Mesenteric fat pad (tissue), 1 donor: ENCODE data around the gene UBXN11. TPM values are rescaled to one million over a fixed set of nuclear protein-coding genes. Genes with fewer than 3 reads are reported as not detected.
A peak's percentile ranks its signal among the peaks of the same experiment; 100 is the strongest.

Experiments used
- DNase-seq: peaks from one replicate; pipeline ENCODE4 v3.0.0-alpha.2; 2020; ENCODE audit warnings: low spot score
- total RNA-seq: library from RNA; stranded (reverse); fragmentation: NEBNext Ultra II Directional; extraction: Animal tissue kit (Norgen Biotek cat#: 25700); gene quantifications from one replicate; pipeline ENCODE4 v1.2.1, GENCODE V29; 2021
- donor health status: DM: yes; HTN: yes; CAD: no.

Gene UBXN11
- total RNA-seq, 1 donor from 2014 or later = 22.2 TPM

- DNase-seq = no peak
These were observed 19.3 kb downstream of the UBXN11 start for GRCh38 chr1:26287033-26287711.

GRCh38 chr1:26286064-26286416 lies 20.4 kb downstream of the UBXN11 start:
- DNase-seq = no peak

- no peak for DNase-seq
These were observed 20.9 kb downstream of the UBXN11 start for GRCh38 chr1:26285366-26286063.

DNA sequence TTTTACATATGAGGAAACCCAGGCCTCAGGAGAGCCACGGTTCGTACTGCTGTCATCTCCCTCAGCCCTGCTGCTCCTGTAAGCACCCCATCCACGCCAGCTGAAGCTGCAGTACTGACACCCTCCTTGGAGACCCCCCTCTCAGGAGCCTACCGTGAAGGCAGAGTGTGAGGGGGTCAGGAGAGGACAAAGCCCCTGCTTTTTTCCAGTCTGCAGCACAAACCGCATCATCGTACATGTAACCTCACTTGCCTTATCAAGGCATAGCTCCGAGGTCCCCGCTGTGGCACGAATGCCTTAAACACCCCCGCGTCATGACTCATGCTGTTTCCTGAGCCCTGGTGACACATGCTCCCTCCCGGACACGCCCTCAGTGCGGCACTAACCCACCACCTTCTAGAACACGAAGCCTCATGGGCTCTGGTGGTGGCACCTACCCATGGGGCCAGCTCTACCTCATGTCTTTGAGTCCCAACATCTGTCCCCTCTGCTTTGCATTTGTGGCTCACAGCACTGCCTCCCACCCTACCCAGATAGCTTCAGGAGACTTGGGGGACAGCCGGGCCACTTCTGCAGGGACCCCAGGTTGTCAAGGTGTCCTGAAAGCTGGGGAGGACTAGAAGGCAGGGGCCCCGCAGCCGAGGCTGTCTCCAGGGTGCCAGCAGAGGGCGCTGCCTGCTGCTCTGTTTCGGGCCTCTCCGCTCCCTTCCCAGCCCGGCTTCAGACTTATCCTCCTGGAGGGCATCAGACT lies 21.7 kb downstream of the UBXN11 start:
- no peak for DNase-seq

DNA sequence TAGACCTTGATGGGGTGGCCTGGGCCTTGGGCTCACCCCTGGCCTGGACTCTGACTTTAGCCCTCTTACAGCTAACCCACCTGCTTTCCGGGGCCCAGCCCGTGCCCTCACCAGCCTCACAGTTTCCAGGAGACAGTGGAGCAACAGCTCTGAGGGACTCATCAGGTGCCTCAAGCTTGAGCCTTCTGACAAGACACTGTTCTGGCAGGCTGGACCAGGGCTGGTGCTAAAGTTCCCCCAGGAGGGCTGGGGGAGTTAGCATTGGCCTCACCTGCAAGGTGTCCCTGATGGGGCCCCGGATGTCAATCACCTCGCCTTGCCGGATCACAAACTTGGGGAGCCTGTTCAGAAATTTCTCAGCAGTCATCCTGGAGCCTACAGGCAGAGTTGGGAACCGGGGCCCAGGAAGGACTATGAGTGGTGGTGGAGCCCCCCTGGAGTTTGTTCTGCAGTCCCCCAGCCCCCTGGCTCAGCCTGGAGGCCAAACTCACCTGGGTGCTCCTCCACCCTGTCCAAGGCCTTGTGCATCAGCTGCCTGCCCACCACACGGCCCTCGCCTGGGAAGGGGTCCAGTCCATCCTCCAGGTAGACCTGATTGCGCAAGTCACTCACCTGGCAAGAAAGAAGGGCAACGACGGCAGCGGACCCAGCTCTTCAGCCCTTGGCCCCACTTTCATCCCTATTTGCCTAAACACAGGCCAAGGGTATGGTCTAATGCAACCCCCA lies 22.4 kb downstream of the UBXN11 start:
- no peak for DNase-seq

GRCh38 chr1:26283279-26283853 lies 23.1 kb downstream of the UBXN11 start:
- no peak for DNase-seq

- no peak for DNase-seq
These were observed 24.0 kb downstream of the UBXN11 start for GRCh38 chr1:26282401-26282918.

- no peak for DNase-seq
These were observed 24.5 kb downstream of the UBXN11 start for GRCh38 chr1:26281971-26282370.

GRCh38 chr1:26281091-26281958 lies 25.1 kb downstream of the UBXN11 start:
- DNase-seq = no peak

DNA sequence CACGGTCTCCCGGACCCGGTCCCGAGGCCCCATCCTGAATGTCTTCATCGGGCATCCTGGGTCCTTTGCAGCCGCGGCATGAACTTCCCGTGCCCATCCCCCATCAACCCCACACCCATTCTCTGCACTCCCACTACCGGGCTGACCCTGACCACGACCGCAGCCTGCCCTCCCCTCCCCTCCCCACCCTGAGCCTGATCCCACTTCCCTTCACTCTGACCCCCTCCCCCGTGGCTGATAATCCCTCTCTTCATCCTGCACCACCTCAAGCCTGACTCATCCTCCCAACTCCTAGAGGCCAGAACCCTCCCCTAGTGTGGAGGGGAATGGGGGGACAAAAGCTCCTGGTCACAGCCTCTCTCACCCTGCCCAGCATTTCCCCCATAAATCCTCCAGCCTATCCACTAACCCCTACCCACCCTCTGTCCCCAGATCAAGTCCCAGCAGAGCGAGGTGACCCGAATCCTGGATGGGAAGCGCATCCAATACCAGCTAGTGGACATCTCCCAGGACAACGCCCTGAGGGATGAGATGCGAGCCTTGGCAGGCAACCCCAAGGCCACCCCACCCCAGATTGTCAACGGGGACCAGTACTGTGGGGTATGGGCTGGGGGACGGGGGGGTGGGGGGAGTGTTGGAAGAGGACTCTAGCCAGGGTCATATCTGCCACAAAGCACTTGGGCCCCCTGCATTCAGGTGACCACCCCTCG lies 25.9 kb downstream of the UBXN11 start:
- no peak for DNase-seq

DNA sequence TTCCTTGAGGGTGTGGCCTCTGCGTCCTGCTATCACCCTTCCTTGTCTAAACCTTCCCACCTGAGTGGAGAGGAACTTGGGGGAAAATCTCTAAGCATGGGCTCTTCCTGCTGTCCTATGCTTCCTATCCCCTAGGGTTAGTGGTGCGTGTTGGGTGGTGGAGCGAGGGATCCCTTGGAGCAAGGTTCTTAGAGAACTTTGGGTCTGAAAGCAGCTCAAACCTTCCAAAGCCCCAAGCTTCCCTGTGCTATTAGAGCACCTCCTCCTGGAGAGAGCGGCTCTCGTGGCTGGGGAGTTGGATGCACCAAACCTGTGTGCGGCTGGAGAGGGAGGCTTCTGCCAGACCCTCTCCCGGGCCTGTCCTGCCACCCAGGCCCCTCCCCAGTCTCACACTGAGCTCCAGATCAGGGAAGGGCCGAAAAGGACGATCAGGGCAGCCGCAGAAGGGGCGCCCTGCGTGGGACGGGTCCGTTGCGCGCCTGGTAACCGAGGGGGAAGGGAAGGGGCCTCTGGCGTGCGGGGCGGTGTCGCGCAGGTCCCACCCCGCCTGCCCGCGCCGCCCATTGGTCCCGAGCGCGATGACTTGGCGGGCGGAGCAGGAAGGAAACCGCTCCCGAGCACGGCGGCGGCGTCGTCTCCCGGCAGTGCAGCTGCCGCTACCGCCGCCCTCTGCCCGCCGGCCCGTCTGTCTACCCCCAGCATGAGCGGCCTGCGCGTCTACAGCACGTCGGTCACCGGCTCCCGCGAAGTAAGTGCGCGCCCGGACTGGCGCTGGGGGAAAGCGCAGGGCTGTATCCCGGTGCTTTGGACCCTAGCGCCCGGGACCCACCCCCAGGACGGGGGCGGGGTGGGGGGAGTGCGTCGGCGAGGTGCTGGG lies 26.7 kb downstream of the UBXN11 start, which contains the start of gene SH3BGRL3:
SH3BGRL3 (plus strand) TSS at position 631 of the 877 bp plus-strand sequence; CDS start at position 701, 70 bp downstream.
- DNase-seq = peak; percentile 97

DNA sequence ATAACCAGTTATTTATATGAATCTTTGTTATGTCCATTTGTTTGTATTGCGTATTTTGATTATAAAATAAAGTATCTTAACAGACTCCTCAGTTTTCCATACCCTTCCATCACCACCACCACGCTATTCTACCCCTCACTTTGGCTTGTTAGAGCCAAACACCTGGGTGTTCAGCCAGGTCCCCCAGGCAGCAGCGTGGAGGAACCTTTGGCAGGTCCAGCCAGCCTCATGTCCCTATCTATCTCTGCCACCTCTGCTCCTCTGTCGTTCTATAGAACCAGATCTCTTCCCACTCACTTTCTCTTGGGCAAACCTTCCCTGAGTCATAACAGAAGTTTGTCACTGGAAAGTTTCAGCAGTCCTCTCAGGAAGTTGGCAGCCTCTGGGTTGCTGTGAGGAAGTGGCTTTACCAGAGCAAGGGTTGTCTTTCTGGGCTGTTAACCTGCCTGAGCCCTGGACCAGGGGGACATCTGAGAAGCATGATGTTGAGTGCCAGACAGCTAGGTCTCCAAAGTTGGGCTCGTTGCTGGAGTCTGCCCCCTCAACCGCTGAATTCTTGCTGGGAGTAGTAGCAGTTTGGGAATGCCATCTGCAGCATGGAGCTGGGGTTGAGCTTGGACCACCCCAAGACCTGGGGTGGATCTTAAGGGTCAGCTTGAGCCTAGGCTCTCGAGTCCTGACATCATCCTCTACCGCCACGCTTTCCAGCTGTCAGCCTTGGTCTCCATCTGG lies 27.5 kb downstream of the UBXN11 start:
- DNase-seq = no peak

- DNase-seq = no peak
These were observed 28.1 kb downstream of the UBXN11 start for GRCh38 chr1:26278303-26278702.

DNA sequence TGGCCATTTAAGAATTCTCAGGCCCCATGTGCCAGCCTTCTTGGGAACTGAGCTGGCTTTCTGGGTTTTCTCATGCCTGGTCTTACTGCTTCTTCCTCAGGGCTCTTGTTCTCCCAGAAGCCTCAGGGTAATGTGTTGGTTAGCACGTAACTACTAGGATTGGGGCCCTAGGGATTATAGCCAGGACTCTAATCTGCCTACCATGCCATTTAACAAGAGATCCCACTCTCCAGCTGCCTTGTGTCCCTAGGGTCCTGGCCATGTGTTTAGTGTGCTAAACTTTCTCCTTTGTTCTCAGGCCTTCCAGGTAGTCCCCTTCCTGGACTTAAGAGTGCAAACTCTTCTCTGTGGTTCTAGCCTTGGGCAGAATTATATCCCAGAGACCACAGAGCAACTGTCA lies 28.7 kb downstream of the UBXN11 start:
- no peak for DNase-seq

- peak; percentile 22 for DNase-seq
These were observed 29.2 kb downstream of the UBXN11 start for GRCh38 chr1:26277261-26277661.

DNA sequence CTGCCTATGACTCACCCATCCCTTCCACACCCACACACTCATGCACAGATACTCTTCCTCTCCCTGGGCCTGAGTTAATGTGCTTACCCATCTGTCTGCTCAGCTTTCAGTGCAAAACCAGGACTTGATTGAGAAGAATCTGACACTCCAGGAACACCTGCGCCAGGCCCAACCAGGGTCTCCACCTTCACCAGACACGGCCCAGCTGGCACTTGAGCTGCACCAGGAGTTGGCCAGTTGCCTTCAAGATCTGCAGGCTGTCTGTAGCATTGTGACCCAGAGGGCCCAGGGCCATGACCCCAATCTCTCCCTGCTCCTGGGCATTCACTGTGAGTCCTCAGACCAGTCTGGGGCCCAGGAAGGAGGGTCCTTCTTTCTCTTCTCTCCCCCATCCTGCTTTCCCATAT lies 30.0 kb downstream of the UBXN11 start:
- DNase-seq = peak; percentile 89
